HUDEP-2 (cell line): ENCODE measurements around the gene F12.

Source experiments
- DNase-seq, 76 experiments: peaks; one replicate each; lab custom pipeline; 2025; ENCODE audit not compliant: unreplicated experiment in 76 of 76; lab: John Stamatoyannopoulos, UW

F12 gene

GRCh38 chr5:177433658-177434217 lies 24.4 kb upstream of the F12 start:
- DNase-seq = no peak

GRCh38 chr5:177432839-177433657 lies 23.7 kb upstream of the F12 start:
- no peak for DNase-seq

DNA sequence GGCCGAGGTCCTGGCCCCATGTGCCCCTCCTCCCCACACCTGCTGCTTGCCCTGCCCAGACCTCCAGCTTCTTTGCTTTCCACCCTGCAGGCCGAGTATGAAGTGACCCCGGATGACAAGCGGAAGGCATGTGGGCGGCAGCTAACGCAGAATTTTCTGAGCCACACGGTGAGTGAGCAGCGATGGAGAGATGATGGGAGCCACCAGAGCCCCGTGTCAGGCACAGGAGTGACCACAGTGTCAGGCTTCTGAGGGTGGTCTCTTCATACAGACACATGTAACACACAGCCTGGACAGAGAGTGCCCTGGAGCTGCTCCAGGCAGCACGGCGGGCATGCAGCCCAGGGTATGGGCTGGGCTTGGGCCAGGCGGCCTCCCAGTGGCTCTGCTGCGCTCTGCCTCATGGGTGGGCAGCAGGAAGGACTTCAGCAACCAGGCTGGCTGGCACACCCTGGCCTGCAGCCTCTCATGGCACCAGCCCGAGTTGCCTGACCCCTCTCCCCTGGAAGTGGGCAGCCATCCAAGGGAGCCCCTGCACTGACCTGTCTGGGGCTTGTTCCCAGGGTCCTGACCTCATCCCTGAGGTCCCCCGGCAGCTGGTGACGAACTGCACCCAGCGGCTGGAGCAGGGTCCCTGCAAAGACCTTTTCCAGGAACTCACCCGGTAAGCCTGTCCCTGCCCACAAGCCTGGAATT lies 22.9 kb upstream of the F12 start:
- no peak for DNase-seq

GRCh38 chr5:177431317-177432142 lies 22.2 kb upstream of the F12 start:
- DNase-seq = no peak

- no peak for DNase-seq
Observed at GRCh38 chr5:177430972-177431316, 21.6 kb upstream of the F12 start.

DNA sequence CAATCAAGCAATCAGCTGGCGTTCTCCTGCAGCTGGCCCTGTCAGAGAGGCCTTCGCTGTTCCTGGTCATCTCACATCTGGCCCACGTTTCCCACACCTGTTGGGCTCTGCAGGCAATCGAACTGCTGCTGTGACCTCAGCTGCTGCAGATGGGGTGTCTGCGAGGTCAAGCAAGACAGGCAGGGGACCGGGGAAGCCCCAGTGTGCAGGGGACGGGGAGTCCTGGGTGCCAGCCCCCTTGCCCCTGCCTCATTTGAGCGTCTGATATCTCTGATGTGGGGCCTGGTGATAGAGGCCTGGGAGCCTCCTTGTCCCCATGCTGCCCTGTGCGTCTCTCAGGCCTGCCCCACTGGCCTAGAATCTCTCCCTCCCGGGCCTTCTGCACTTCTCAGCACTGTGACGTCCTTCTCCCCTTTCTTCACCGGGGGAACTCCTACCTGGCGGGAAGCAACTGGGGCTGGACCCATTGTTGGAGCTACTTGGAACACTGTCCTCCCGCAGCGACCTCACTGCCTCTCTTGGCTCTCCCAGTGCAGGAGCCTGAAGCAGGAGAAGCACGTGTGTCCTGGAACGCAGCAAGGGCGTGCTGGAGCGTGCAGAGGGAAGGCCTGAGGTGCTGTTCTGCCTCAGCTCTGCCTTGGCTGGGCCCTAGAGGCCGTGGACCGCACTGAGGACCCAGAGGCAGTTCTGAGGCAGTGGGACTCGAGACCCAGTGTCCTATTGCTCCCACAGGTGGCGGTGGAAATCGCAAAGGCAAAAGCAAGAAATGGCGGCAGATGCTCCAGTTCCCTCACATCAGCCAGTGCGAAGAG lies 21.0 kb upstream of the F12 start:
- no peak for DNase-seq

GRCh38 chr5:177429248-177430040 lies 20.1 kb upstream of the F12 start:
- peak in 1 of 76 experiments; percentile 10 for DNase-seq

GRCh38 chr5:177428574-177429217 lies 19.3 kb upstream of the F12 start:
- no peak for DNase-seq

GRCh38 chr5:177427919-177428573 lies 18.7 kb upstream of the F12 start:
- DNase-seq = peak in 65 of 76 experiments; percentile 12 to 77 (median 53)

- DNase-seq = peak in 51 of 76 experiments; percentile 8 to 63 (median 33)
Observed at GRCh38 chr5:177427211-177427822, 18.0 kb upstream of the F12 start.

- DNase-seq = peak in 23 of 76 experiments; percentile 14 to 46 (median 26)
Observed at GRCh38 chr5:177426566-177427210, 17.3 kb upstream of the F12 start, which contains the start of gene GRK6. Gene GRK6 (plus strand): TSS chr5:177426676. CDS start chr5:177426846, 170 bp downstream.

GRCh38 chr5:177425801-177426565 lies 16.6 kb upstream of the F12 start:
- DNase-seq = peak in 75 of 76 experiments; percentile 87 to 100 (median 99)

DNA sequence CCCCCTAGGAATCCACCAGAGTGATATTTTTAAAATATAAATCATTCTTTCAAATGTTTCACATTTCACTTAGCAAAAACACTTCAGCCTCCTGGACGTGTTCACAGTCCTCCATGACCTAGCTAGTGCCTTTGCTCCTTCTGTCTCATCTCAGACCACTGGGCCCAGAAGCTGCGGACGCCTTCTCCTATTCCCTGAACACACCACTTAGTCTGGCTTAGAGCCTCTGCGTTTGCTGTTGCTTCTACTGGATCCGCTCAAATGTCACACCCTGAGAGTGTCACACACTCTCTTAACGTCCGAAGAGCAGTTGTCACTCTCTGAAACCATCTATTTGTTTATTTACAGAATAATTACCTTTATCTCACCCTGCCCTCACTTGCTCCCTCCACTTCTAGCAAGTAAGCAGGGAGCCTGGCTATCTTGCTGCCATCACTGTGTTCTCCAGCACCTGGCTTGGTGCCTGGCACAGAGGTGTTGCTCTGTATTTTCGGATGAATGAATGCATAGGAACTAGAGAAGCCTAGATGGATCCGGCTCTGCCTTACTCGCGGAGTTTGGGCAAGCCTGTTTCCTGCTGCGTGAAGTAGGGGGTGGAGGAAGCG lies 15.9 kb upstream of the F12 start:
- DNase-seq = peak in 1 of 76 experiments; percentile 43

- DNase-seq = no peak
Observed at GRCh38 chr5:177423671-177424070, 14.3 kb upstream of the F12 start.

GRCh38 chr5:177421062-177421798 lies 11.9 kb upstream of the F12 start:
- no peak for DNase-seq
